GM19463 (cell line): ENCODE data around the gene LBX1.
"Not testable (repeated sequence)": the region's sequence is repeated elsewhere in the genome, so short reads cannot be mapped to it uniquely, and the experiment has no call there.

Source experiments
- ATAC-seq: cut with Tn5 transposase; IDR thresholded peaks from one replicate; pipeline ENCODE4 v1.9.1; 2021; ENCODE audit warnings: mild to moderate bottlenecking, moderate library complexity; ENCODE audit not compliant: unreplicated experiment

LBX1 gene

GRCh38 chr10:101214446-101215396 lies 14.5 kb downstream of the LBX1 start:
- ATAC-seq = peak; percentile 63

- no peak for ATAC-seq
These were observed 20.7 kb downstream of the LBX1 start for GRCh38 chr10:101208543-101208942.

GRCh38 chr10:101207026-101207425 lies 22.2 kb downstream of the LBX1 start:
- ATAC-seq = no peak

GRCh38 chr10:101202667-101203066 lies 26.6 kb downstream of the LBX1 start:
- not testable (repeated sequence) for ATAC-seq

GRCh38 chr10:101198326-101198977 lies 30.8 kb downstream of the LBX1 start:
- not testable (repeated sequence) for ATAC-seq

GRCh38 chr10:101195921-101196320 lies 33.3 kb downstream of the LBX1 start:
- no peak for ATAC-seq

GRCh38 chr10:101189461-101190401 lies 39.5 kb downstream of the LBX1 start:
- no peak for ATAC-seq

- ATAC-seq = no peak
These were observed 40.3 kb downstream of the LBX1 start for GRCh38 chr10:101188942-101189341.

- no peak for ATAC-seq
These were observed 45.6 kb downstream of the LBX1 start for GRCh38 chr10:101183458-101184183.

- ATAC-seq = no peak
These were observed 46.3 kb downstream of the LBX1 start for GRCh38 chr10:101182936-101183335.
